ENCODE measurements around the gene STT3B. TPM values are rescaled to one million over a fixed set of nuclear protein-coding genes. Genes with fewer than 3 reads are reported as not detected.

STT3B gene
- polyA plus RNA-seq, 1 donor: 125 TPM

- no peak overlapping the region for H3K4me3 ChIP-seq (ENCODE audit: low read length)
These were observed 17.0 kb upstream of the STT3B start for GRCh38 chr3:31515486-31516284.

DNA sequence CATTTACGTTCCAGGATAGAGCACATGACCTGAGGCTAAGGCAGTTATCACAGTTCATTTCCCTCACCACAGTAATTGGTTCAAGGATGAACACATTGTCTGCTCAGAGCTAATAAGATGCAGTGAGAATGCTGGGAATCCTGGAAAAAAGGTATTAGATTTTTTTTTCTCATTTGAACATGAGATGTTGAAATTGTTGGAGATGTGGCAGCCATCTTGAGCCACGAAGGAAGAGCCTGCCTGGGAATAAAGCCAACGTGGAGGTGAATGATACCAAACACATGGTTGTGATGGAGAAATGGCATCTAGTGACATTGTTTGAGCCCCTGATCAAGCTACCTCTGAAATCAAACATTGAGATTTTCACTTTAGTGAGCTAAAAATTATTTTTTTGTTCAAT lies 16.0 kb upstream of the STT3B start:
- no peaks in the 10 kb centered on the region for H3K36me3 ChIP-seq (ENCODE audit: control insufficient read depth, insufficient read depth, low read length)
- DNase-seq: no peak
- H3K4me3 ChIP-seq (ENCODE audit: low read length): no peak overlapping the region
- no peaks in the 10 kb centered on the region for H3K27me3 ChIP-seq (ENCODE audit: control insufficient read depth, insufficient read depth, low read length)
- H3K27ac ChIP-seq (ENCODE audit: low read length): no peak overlapping the region
- no peaks in the 10 kb centered on the region for H3K4me1 ChIP-seq (ENCODE audit: control insufficient read depth, insufficient read depth, low read length)
- WGBS (ENCODE audit: insufficient coverage, low lambda C conversion rate): 100% methylated on average over 1 of the region's 3 CpGs
- H3K9me3 ChIP-seq (ENCODE audit: control insufficient read depth, low read depth, low read length): no peaks in the 10 kb centered on the region

More at GRCh38 chr3:31515486-31516284, 17.0 kb upstream of the STT3B start:
- Histone ChIP-seq H3K27ac (ENCODE audit: low read length) (no peak overlapping the region), H3K36me3 (ENCODE audit: control insufficient read depth, insufficient read depth, low read length) (no peaks in the 10 kb centered on the region), H3K9me3 (ENCODE audit: control insufficient read depth, low read depth, low read length) (no peaks in the 10 kb centered on the region), H3K4me1 (ENCODE audit: control insufficient read depth, insufficient read depth, low read length) (no peaks in the 10 kb centered on the region), H3K27me3 (ENCODE audit: control insufficient read depth, insufficient read depth, low read length) (no peaks in the 10 kb centered on the region)
- whole genome bisulfite sequencing (ENCODE audit: insufficient coverage, low lambda C conversion rate): no CpG with 5 or more reads among the region's 2 CpGs
- DNase-seq: no peak

GRCh38 chr3:31521468-31521867 lies 11.3 kb upstream of the STT3B start:
- Histone ChIP-seq H3K4me1 (ENCODE audit: control insufficient read depth, insufficient read depth, low read length) (no peaks in the 10 kb centered on the region), H3K9me3 (ENCODE audit: control insufficient read depth, low read depth, low read length) (no peaks in the 10 kb centered on the region), H3K4me3 (ENCODE audit: low read length) (no peak overlapping the region), H3K27me3 (ENCODE audit: control insufficient read depth, insufficient read depth, low read length) (no peaks in the 10 kb centered on the region), H3K36me3 (ENCODE audit: control insufficient read depth, insufficient read depth, low read length) (no peaks in the 10 kb centered on the region), H3K27ac (ENCODE audit: low read length) (no peak overlapping the region)
- no CpG with 5 or more reads among the region's 2 CpGs for WGBS (ENCODE audit: insufficient coverage, low lambda C conversion rate)
- DNase-seq: no peak

GRCh38 chr3:31522152-31522551 lies 10.6 kb upstream of the STT3B start:
- H3K36me3 ChIP-seq (ENCODE audit: control insufficient read depth, insufficient read depth, low read length): no peaks in the 10 kb centered on the region
- H3K4me3 ChIP-seq (ENCODE audit: low read length): no peak overlapping the region
- H3K27me3 ChIP-seq (ENCODE audit: control insufficient read depth, insufficient read depth, low read length): no peaks in the 10 kb centered on the region
- DNase-seq: no peak
- no peaks in the 10 kb centered on the region for H3K4me1 ChIP-seq (ENCODE audit: control insufficient read depth, insufficient read depth, low read length)
- no peak overlapping the region for H3K27ac ChIP-seq (ENCODE audit: low read length)
- no CpG with 5 or more reads among the region's 1 CpG for WGBS (ENCODE audit: insufficient coverage, low lambda C conversion rate)
- no peaks in the 10 kb centered on the region for H3K9me3 ChIP-seq (ENCODE audit: control insufficient read depth, low read depth, low read length)

DNA sequence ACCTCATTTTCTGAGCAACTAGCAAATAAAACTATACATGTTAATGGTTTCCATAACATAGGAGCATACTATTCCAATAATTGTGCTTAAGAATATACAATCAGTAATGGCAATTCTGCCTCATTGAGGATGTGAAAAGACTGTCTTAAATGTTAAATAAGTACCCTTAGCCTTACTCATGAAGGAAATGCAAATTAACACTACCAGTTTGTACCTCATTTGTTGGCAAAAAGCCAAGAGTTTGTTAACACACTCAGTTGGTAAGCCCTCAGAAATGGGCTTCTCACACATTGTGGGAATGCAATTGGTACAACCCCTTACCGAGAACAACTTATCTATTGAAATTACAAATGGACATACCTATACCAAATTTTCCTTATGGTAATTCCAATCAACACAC lies 9.2 kb upstream of the STT3B start:
- DNase-seq: no peak
- no peaks in the 10 kb centered on the region for H3K9me3 ChIP-seq (ENCODE audit: control insufficient read depth, low read depth, low read length)
- no peaks in the 10 kb centered on the region for H3K36me3 ChIP-seq (ENCODE audit: control insufficient read depth, insufficient read depth, low read length)
- no peak overlapping the region for H3K27ac ChIP-seq (ENCODE audit: low read length)
- no peaks in the 10 kb centered on the region for H3K4me1 ChIP-seq (ENCODE audit: control insufficient read depth, insufficient read depth, low read length)
- no peak overlapping the region for H3K4me3 ChIP-seq (ENCODE audit: low read length)
- WGBS (ENCODE audit: insufficient coverage, low lambda C conversion rate): no CpG with 5 or more reads among the region's 1 CpG
- H3K27me3 ChIP-seq (ENCODE audit: control insufficient read depth, insufficient read depth, low read length): no peaks in the 10 kb centered on the region

DNA sequence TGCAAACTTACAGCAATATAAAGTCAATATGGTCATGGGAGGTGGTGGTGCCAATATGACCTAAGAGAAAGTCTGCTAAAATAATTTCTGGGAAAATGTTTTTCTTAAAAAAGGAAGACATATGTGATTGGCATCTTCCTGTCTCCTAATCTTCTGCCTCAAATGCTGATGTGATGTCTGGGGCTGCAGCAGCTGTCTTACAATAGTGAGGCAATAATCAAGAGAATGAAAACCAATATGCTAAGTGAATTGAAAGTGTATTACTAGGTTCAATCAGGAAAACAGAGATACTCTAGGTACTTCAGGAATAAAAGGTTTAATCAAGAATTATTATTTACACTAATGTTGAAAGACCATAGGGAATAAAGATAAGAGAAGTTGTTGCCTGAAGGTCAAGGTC lies 7.2 kb upstream of the STT3B start:
- Histone ChIP-seq H3K4me1 (ENCODE audit: control insufficient read depth, insufficient read depth, low read length) (no peaks in the 10 kb centered on the region), H3K9me3 (ENCODE audit: control insufficient read depth, low read depth, low read length) (no peaks in the 10 kb centered on the region), H3K27me3 (ENCODE audit: control insufficient read depth, insufficient read depth, low read length) (no peaks in the 10 kb centered on the region), H3K27ac (ENCODE audit: low read length) (no peak overlapping the region), H3K36me3 (ENCODE audit: control insufficient read depth, insufficient read depth, low read length) (no peaks in the 10 kb centered on the region), H3K4me3 (ENCODE audit: low read length) (no peak overlapping the region)
- DNase-seq: no peak

- DNase-seq: no peak
- no peak overlapping the region for H3K27ac ChIP-seq (ENCODE audit: low read length)
- no peak overlapping the region for H3K4me3 ChIP-seq (ENCODE audit: low read length)
- H3K4me1 ChIP-seq (ENCODE audit: control insufficient read depth, insufficient read depth, low read length): no peaks in the 10 kb centered on the region
- H3K27me3 ChIP-seq (ENCODE audit: control insufficient read depth, insufficient read depth, low read length): no peaks in the 10 kb centered on the region
- H3K36me3 ChIP-seq (ENCODE audit: control insufficient read depth, insufficient read depth, low read length): no peaks in the 10 kb centered on the region
- WGBS (ENCODE audit: insufficient coverage, low lambda C conversion rate): 22% methylated on average over 1 of the region's 1 CpG
- H3K9me3 ChIP-seq (ENCODE audit: control insufficient read depth, low read depth, low read length): peaks cover 4% of the 10 kb centered on the region
These were observed 3.3 kb upstream of the STT3B start for GRCh38 chr3:31529421-31529820.

DNA sequence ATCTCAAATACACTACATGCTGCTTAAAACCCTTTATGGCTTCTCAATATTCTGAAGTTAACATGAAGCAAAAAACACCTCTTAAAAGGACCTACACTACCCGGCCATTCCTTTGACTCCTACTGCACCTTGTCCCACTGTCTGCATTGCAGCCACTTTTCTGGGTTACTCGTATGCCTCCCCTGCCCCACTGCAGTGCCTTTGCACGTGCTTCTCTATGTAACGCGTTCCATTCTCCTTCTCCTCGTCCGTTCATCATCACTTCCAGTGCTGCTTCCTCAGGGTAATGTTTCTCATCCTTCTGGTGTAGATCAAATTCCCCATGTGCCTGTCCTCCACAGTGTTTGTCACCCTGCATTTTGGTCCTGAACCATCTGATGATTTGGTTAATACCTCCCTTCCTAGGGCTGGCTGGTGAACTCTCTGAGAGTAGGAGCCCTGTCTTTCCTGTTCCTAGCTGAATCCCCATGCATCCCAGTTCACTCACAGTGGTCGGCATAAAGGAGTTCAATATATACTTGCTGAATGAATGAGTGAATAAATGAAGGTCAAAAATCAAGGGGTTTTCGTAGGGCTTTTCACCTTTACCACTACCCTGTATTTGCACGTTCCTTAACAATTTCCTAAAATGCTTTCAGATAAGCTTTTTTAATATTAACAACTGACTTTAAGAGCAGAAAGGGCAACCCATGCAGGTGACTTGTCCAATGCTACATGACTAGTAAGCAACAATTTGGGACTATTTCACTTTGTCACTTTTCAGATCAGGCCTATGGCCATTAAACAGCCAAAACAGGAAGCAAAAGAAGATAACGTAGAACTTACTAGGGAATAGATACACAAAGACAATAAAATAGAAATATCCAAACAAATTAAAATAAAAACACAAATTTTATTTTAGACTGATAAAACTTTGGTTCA lies 2.4 kb upstream of the STT3B start:
- Histone ChIP-seq H3K4me3 (ENCODE audit: low read length) (no peak overlapping the region), H3K4me1 (ENCODE audit: control insufficient read depth, insufficient read depth, low read length) (no peaks in the 10 kb centered on the region), H3K36me3 (ENCODE audit: control insufficient read depth, insufficient read depth, low read length) (no peaks in the 10 kb centered on the region), H3K9me3 (ENCODE audit: control insufficient read depth, low read depth, low read length) (peaks cover 4% of the 10 kb centered on the region), H3K27ac (ENCODE audit: low read length) (no peak overlapping the region), H3K27me3 (ENCODE audit: control insufficient read depth, insufficient read depth, low read length) (no peaks in the 10 kb centered on the region)
- WGBS (ENCODE audit: insufficient coverage, low lambda C conversion rate): 91% methylated on average over 8 of the region's 11 CpGs
- no peak for DNase-seq

DNA sequence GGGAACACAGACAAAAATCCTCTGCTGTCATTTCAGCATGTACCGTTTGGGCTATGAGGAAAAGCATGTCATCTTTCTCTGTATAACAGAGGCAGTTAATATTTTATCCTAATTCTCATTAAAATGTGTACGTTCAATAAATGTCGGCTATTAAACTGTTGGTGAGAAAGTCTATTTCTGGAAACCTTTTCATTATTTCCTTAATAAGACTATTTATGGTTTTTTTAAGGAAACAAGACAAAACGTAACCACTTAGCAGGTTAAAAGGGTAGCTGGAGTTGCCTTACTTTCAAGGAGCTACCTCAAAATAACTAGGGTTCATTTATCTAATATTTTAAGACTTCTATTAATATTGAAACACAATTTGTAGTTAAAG lies 1.8 kb upstream of the STT3B start:
- Histone ChIP-seq H3K4me3 (ENCODE audit: low read length) (peak overlapping the region; percentile 96), H3K4me1 (ENCODE audit: control insufficient read depth, insufficient read depth, low read length) (no peaks in the 10 kb centered on the region), H3K27me3 (ENCODE audit: control insufficient read depth, insufficient read depth, low read length) (no peaks in the 10 kb centered on the region), H3K36me3 (ENCODE audit: control insufficient read depth, insufficient read depth, low read length) (no peaks in the 10 kb centered on the region), H3K27ac (ENCODE audit: low read length) (peak overlapping the region; percentile 100), H3K9me3 (ENCODE audit: control insufficient read depth, low read depth, low read length) (peaks cover 4% of the 10 kb centered on the region)
- DNase-seq: no peak
- 61% methylated on average over 2 of the region's 4 CpGs for WGBS (ENCODE audit: insufficient coverage, low lambda C conversion rate)

- no peaks in the 10 kb centered on the region for H3K27me3 ChIP-seq (ENCODE audit: control insufficient read depth, insufficient read depth, low read length)
- H3K36me3 ChIP-seq (ENCODE audit: control insufficient read depth, insufficient read depth, low read length): no peaks in the 10 kb centered on the region
- WGBS (ENCODE audit: insufficient coverage, low lambda C conversion rate): 0% methylated on average over 3 of the region's 31 CpGs
- peak overlapping the region; percentile 100 for H3K27ac ChIP-seq (ENCODE audit: low read length)
- DNase-seq: no peak
- H3K4me1 ChIP-seq (ENCODE audit: control insufficient read depth, insufficient read depth, low read length): peaks cover 4% of the 10 kb centered on the region
- H3K4me3 ChIP-seq (ENCODE audit: low read length): peak overlapping the region; percentile 96
- H3K9me3 ChIP-seq (ENCODE audit: control insufficient read depth, low read depth, low read length): peaks cover 4% of the 10 kb centered on the region
These were observed 1.2 kb upstream of the STT3B start for GRCh38 chr3:31531452-31531991.
